Gastroesophageal sphincter (tissue), 4 donors: ENCODE data around the gene GTF3C1. TPM values are rescaled to one million over a fixed set of nuclear protein-coding genes. Genes with fewer than 3 reads are reported as not detected.

ENCODE experiments used
- ATAC-seq: fragments of 150-250 bp; one replicate; pipeline ENCODE4 v1.9.1; 2016; ENCODE audit warnings: mild to moderate bottlenecking, moderate library complexity
- H3K27ac ChIP-seq, 4 donors: fragments of 200-600 bp; sonication (generic) in 3 of 4; 1 replicate in 3 of 4; 2 replicates in 1 of 4; pipeline ENCODE4 v1.5.1; 2016 to 2019
- H3K27me3 ChIP-seq: fragments of 200-600 bp; sonication (generic); one replicate; pipeline ENCODE4 v1.5.1; 2019
- H3K36me3 ChIP-seq, 2 donors: fragments of 200-600 bp; sonication (generic); one replicate each; pipeline ENCODE4 v1.5.1; 2019; ENCODE audit warnings: control low read depth in 1 of 2
- H3K4me1 ChIP-seq, 3 donors: fragments of 200-600 bp; sonication (generic); 1 replicate in 2 of 3; 2 replicates in 1 of 3; pipeline ENCODE4 v1.5.1; 2016 to 2019; ENCODE audit warnings: control low read depth in 2 of 3
- H3K4me3 ChIP-seq, 2 donors: fragments of 200-600 bp; sonication (generic); one replicate each; pipeline ENCODE4 v1.5.1; 2019; ENCODE audit warnings: mild to moderate bottlenecking in 1 of 2, moderate library complexity in 1 of 2
- H3K9me3 ChIP-seq, 3 donors: fragments of 200-600 bp; sonication (generic); one replicate each; pipeline ENCODE4 v1.5.1; 2017 to 2019; ENCODE audit warnings: control low read depth in 2 of 3
- EP300 ChIP-seq: sonication (generic); formaldehyde crosslinking; IDR thresholded peaks from one replicate; pipeline ENCODE4 v1.6.1; 2017; ENCODE audit warnings: antibody characterized with exemption, mild to moderate bottlenecking
- POLR2A ChIP-seq, 2 donors: fragments of 450-650 bp; IDR thresholded peaks; one replicate each; pipeline ENCODE4 v1.6.1; 2017; ENCODE audit warnings: antibody characterized with exemption in 2 of 2, mild to moderate bottlenecking in 2 of 2, moderate library complexity in 1 of 2
- POLR2AphosphoS5 ChIP-seq: sonication (generic); formaldehyde crosslinking; IDR thresholded peaks from one replicate; pipeline ENCODE4 v1.6.1; 2017; ENCODE audit warnings: antibody characterized with exemption
- WGBS, 2 donors: methylation state at CpG; one replicate each; pipeline ENCODE4 v1.1.5; 2018; ENCODE audit warnings: low coverage in 1 of 2; 5-methylcytosine and 5-hydroxymethylcytosine counted together
- total RNA-seq, 4 donors: library from RNA; depleted of rRNA; stranded (reverse); fragments of >200 nt; gene quantifications; one replicate each; pipeline ENCODE4 v1.1.0, GENCODE V29; 2016
- TF ChIP-seq, protein P1 (sequence below), 4 experiments: fragments of 200-600 bp in 2 of 4; fragments of 450-650 bp in 2 of 4; sonication (generic) in 1 of 4; IDR thresholded peaks; one replicate each; pipeline ENCODE4 v1.5.1; 2017 to 2019; ENCODE audit warnings: antibody characterized with exemption in 4 of 4, mild to moderate bottlenecking in 2 of 4, moderate library complexity in 2 of 4

GTF3C1 gene
- total RNA-seq, 4 donors from 2014 or later = 37.0 to 57.8 (median 49.1) TPM

DNA sequence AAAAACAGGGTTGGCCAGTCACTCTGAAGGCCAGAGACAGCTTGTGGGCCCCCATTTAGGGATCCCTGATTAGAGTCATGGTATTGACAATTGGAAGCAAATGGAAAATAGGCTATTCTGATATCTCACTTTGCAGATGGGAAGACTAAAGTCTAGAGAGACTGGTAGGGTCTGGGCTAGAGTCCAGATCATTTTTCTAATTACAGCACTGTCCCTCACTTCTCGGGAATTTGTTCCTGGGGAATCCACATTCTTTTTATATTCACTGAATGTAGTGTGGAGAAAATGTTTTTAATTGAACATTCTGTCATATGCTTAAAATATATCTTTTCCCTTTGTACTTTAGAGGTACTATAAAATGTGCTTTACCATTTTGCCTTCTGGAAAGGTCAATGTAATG, 1.3 kb upstream of the GTF3C1 start:
- TF ChIP-seq POLR2A (IDR thresholded peaks at IDR 0.05) = no peak
- TF ChIP-seq POLR2AphosphoS5 = no peak
- TF ChIP-seq, protein P1, sequence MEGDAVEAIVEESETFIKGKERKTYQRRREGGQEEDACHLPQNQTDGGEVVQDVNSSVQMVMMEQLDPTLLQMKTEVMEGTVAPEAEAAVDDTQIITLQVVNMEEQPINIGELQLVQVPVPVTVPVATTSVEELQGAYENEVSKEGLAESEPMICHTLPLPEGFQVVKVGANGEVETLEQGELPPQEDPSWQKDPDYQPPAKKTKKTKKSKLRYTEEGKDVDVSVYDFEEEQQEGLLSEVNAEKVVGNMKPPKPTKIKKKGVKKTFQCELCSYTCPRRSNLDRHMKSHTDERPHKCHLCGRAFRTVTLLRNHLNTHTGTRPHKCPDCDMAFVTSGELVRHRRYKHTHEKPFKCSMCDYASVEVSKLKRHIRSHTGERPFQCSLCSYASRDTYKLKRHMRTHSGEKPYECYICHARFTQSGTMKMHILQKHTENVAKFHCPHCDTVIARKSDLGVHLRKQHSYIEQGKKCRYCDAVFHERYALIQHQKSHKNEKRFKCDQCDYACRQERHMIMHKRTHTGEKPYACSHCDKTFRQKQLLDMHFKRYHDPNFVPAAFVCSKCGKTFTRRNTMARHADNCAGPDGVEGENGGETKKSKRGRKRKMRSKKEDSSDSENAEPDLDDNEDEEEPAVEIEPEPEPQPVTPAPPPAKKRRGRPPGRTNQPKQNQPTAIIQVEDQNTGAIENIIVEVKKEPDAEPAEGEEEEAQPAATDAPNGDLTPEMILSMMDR (IDR thresholded peaks at IDR 0.05) = no peak
- no peak for TF ChIP-seq EP300
- Histone ChIP-seq H3K9me3 (no peaks in the 10 kb centered on the region), H3K27me3 (no peaks in the 10 kb centered on the region), H3K36me3 (no peaks in the 10 kb centered on the region), H3K4me1 (peaks cover 0 to 44% (median 15%) of the 10 kb centered on the region in 3 donors), H3K4me3 (no peak overlapping the region), H3K27ac (peak overlapping the region in 1 of 4 donors; percentile 90)
- 10 to 24% methylated on average over 1 of the region's 1 CpG for WGBS, 2 donors
- ATAC-seq = no peak

DNA sequence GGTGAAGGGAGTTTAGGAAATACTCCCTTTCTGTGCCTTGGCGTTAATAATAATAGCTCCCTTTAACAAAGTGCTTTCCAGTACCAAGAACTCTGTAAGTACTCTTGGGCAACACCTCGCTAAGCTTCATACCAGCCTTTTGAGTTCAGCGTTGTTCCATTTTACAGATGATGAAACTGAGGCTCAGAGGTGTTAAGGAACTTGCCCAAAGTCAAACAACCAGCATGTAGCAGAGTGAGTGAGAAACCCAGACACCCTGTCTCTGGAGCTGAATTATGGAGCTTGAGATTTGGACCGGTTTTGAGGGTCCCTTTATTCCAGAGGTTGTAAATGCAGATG, 838 bp upstream of the GTF3C1 start:
- Histone ChIP-seq H3K27me3 (no peaks in the 10 kb centered on the region), H3K4me3 (peak overlapping the region; percentile 72 to 96), H3K27ac (peak overlapping the region in 3 of 4 donors; percentile 86 to 90 (median 88)), H3K36me3 (peaks cover 0 to 4% of the 10 kb centered on the region in 2 donors), H3K4me1 (peaks cover 0 to 44% (median 15%) of the 10 kb centered on the region in 3 donors), H3K9me3 (no peaks in the 10 kb centered on the region)
- no peak for ATAC-seq
- 35 to 43% methylated on average over 3 to 4 of the region's 4 CpGs for WGBS, 2 donors
- no peak for TF ChIP-seq POLR2AphosphoS5
- no peak for TF ChIP-seq POLR2A (IDR thresholded peaks at IDR 0.05)
- TF ChIP-seq, protein P1 (IDR thresholded peaks at IDR 0.05) = no peak
- TF ChIP-seq EP300 = no peak

DNA sequence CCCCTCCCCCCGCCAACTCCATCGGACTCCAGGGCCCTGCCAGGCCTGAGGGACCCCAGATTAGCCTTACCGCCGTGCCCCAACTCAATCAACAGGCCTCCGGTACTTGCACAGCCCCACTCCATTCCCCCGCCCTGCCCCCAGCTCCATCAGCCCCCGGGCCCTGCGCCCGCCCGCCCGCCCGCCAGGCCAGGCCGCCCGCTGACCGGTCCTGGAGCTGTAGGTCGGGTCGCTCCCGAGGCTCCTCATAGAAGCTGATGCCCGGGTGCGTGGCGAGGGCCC, 308 bp downstream of the GTF3C1 start:
- 0% methylated on average over 2 of the region's 21 CpGs; no CpG with 5 or more reads in 1 of the 2 donors for WGBS, 2 donors
- Histone ChIP-seq H3K4me1 (peaks cover 0 to 44% (median 15%) of the 10 kb centered on the region in 3 donors), H3K27ac (peak overlapping the region; percentile 34 to 90 (median 89)), H3K27me3 (no peaks in the 10 kb centered on the region), H3K36me3 (peaks cover 0 to 15% of the 10 kb centered on the region in 2 donors), H3K9me3 (no peaks in the 10 kb centered on the region), H3K4me3 (peak overlapping the region; percentile 72 to 96)
- peak; percentile 61 for ATAC-seq
- TF ChIP-seq EP300 = no peak
- no peak for TF ChIP-seq POLR2A (IDR thresholded peaks at IDR 0.05)
- TF ChIP-seq, protein P1 (IDR thresholded peaks at IDR 0.05) = no peak
- TF ChIP-seq POLR2AphosphoS5 = no peak

DNA sequence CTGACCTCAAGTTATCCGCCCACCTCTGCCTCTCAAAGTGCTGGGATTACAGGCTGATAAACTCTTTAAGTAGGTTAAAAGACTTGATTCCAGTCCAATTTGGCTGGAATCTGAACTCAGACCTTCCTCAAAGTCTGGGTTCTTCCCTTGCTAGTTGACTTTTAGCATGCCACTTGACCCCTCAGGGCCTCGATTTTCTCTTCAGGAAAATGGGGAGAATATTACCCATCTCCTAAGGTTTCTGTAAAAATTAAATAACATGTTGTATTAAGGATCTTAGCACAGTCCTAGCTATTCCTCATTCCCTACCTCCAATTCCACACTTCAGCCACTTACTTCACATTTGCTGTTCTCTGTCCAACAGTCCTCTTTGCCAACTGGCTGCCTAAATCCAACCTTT, 1.9 kb downstream of the GTF3C1 start:
- H3K4me1 ChIP-seq = peaks cover 0 to 44% (median 15%) of the 10 kb centered on the region in 3 donors
- TF ChIP-seq POLR2AphosphoS5 (no peak), EP300 (no peak), POLR2A (IDR thresholded peaks at IDR 0.05) (no peak)
- TF ChIP-seq, protein P1 (IDR thresholded peaks at IDR 0.05) = no peak
- H3K4me3 ChIP-seq = no peak overlapping the region
- peaks cover 0 to 31% of the 10 kb centered on the region in 2 donors for H3K36me3 ChIP-seq
- no peak for ATAC-seq
- H3K27ac ChIP-seq = peak overlapping the region in 1 of 4 donors; percentile 34
- H3K9me3 ChIP-seq = no peaks in the 10 kb centered on the region
- no peaks in the 10 kb centered on the region for H3K27me3 ChIP-seq
- 100% methylated on average over 1 to 2 of the region's 2 CpGs for WGBS, 2 donors

DNA sequence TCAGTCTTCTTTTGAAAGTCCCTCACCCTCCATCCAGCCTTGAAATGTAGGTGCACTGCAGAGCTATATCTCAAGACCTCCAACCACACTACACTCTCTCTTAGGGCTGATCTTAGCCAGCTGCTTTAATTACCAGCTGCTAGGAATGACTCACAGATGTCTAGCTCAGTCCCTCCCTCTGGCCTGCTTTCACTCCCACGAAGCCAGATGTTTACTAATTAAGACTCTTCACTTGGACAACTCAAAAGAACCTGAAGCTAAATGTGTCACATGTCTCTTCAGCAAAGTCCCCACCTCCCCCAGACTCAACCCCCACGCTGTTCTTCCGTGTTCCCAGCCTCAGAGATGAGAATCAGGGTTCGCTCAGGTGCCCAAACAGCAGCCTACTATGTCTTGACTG, 2.6 kb downstream of the GTF3C1 start:
- Histone ChIP-seq H3K27ac (peak overlapping the region in 2 of 4 donors; percentile 11 to 34), H3K4me1 (peaks cover 0 to 44% (median 15%) of the 10 kb centered on the region in 3 donors), H3K36me3 (peaks cover 0 to 38% of the 10 kb centered on the region in 2 donors), H3K4me3 (no peak overlapping the region), H3K9me3 (no peaks in the 10 kb centered on the region), H3K27me3 (no peaks in the 10 kb centered on the region)
- WGBS, 2 donors = 58 to 79% methylated on average over 3 to 4 of the region's 4 CpGs
- TF ChIP-seq POLR2AphosphoS5 (no peak), POLR2A (IDR thresholded peaks at IDR 0.05) (no peak), EP300 (no peak)
- TF ChIP-seq, protein P1 (IDR thresholded peaks at IDR 0.05) = no peak
- ATAC-seq = no peak
